Upper lobe of left lung (tissue), 4 donors: Measurements from ENCODE around the gene RECQL5.

Experiments used
- POLR2A ChIP-seq, 4 donors: fragments of 450-650 bp; IDR thresholded peaks; one replicate each; pipeline ENCODE4 v1.5.1; 2016 to 2017; ENCODE audit warnings: antibody characterized with exemption in 4 of 4, mild to moderate bottlenecking in 2 of 4
- TF ChIP-seq, protein P1 (sequence below), 6 experiments: fragments of 450-650 bp in 4 of 6; fragments of 200-600 bp in 2 of 6; sonication (generic) in 2 of 6; IDR thresholded peaks; one replicate each; pipeline ENCODE4 v1.5.1; 2016 to 2019; ENCODE audit warnings: antibody characterized with exemption in 6 of 6

DNA sequence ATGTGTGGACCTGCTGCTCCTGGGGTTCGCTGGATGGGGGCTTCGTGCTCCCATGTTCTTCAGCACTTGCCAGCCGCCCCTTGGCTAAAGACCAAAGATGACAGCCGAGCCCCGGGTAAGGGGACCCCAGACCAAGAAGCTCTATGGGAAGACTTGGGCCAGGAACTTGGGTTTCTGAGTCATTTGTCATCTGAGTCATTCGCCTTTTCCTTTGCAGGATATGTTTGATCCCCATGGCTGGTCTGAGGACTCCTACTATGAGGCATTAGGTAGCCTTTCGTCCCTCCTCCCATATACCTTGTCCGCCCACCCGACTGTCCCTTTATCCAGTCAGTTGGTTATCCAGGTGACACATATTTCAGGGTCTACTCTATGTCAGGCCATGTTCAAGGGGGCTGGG, 36.6 kb upstream of the RECQL5 start:
- TF ChIP-seq, protein P1, sequence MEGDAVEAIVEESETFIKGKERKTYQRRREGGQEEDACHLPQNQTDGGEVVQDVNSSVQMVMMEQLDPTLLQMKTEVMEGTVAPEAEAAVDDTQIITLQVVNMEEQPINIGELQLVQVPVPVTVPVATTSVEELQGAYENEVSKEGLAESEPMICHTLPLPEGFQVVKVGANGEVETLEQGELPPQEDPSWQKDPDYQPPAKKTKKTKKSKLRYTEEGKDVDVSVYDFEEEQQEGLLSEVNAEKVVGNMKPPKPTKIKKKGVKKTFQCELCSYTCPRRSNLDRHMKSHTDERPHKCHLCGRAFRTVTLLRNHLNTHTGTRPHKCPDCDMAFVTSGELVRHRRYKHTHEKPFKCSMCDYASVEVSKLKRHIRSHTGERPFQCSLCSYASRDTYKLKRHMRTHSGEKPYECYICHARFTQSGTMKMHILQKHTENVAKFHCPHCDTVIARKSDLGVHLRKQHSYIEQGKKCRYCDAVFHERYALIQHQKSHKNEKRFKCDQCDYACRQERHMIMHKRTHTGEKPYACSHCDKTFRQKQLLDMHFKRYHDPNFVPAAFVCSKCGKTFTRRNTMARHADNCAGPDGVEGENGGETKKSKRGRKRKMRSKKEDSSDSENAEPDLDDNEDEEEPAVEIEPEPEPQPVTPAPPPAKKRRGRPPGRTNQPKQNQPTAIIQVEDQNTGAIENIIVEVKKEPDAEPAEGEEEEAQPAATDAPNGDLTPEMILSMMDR (IDR thresholded peaks at IDR 0.05), result no peak
- no peak for TF ChIP-seq POLR2A (IDR thresholded peaks at IDR 0.05)
